ENCODE measurements around the gene GOLPH3.
A peak's percentile ranks its signal among the peaks of the same experiment; 100 is the strongest.
"Not testable (repeated sequence)": the region's sequence is repeated elsewhere in the genome, so short reads cannot be mapped to it uniquely, and the experiment has no call there.

The GOLPH3 gene

GRCh38 chr5:32098890-32099310 is 75.2 kb downstream of the GOLPH3 start:
- no peak for DNase-seq (ENCODE audit: low read depth)

GRCh38 chr5:32098291-32098690 is 75.8 kb downstream of the GOLPH3 start:
- no peak for DNase-seq (ENCODE audit: low read depth)

GRCh38 chr5:32096891-32097595 is 77.1 kb downstream of the GOLPH3 start:
- DNase-seq (ENCODE audit: low read depth): no peak

GRCh38 chr5:32095261-32095671 is 78.9 kb downstream of the GOLPH3 start:
- no peak for DNase-seq (ENCODE audit: low read depth)

GRCh38 chr5:32094691-32095090 is 79.4 kb downstream of the GOLPH3 start:
- no peak for DNase-seq (ENCODE audit: low read depth)

GRCh38 chr5:32092938-32093812 is 80.9 kb downstream of the GOLPH3 start:
- DNase-seq (ENCODE audit: low read depth): peak; percentile 39

- no peak for DNase-seq (ENCODE audit: low read depth)
Measured at GRCh38 chr5:32090755-32091128, 83.4 kb downstream of the GOLPH3 start.

GRCh38 chr5:32090026-32090754 is 83.9 kb downstream of the GOLPH3 start:
- DNase-seq (ENCODE audit: low read depth): no peak

GRCh38 chr5:32089146-32090000 is 84.7 kb downstream of the GOLPH3 start:
- no peak for DNase-seq (ENCODE audit: low read depth)

- DNase-seq (ENCODE audit: low read depth): no peak
Measured at GRCh38 chr5:32088214-32088613, 85.9 kb downstream of the GOLPH3 start.

GRCh38 chr5:32087086-32088082 is 86.7 kb downstream of the GOLPH3 start:
- no peak for DNase-seq (ENCODE audit: low read depth)

GRCh38 chr5:32083981-32084430 is 90.1 kb downstream of the GOLPH3 start:
- no peak for DNase-seq (ENCODE audit: low read depth)

- DNase-seq (ENCODE audit: low read depth): no peak
Measured at GRCh38 chr5:32082701-32083100, 91.4 kb downstream of the GOLPH3 start.

GRCh38 chr5:32080565-32080964 is 93.6 kb downstream of the GOLPH3 start:
- DNase-seq (ENCODE audit: low read depth): not testable (repeated sequence)

- not testable (repeated sequence) for DNase-seq (ENCODE audit: low read depth)
Measured at GRCh38 chr5:32078855-32079254, 95.3 kb downstream of the GOLPH3 start.

- peak; percentile 5 for DNase-seq (ENCODE audit: low read depth)
Measured at GRCh38 chr5:32076699-32077695, 97.1 kb downstream of the GOLPH3 start.
